Measurements from ENCODE around the gene AOPEP. TPM values are rescaled to one million over a fixed set of nuclear protein-coding genes. Genes with fewer than 3 reads are reported as not detected.

Gene AOPEP
- total and polyA plus RNA-seq, 2 of the 13 experiments (the other 11 are each of a cell fraction or from before 2014, with no cell fraction given): 22.2 to 41.6 TPM

- no peaks in the 10 kb centered on the region for H3K9me3 ChIP-seq (ENCODE audit: low read length)
- H2AFZ ChIP-seq (ENCODE audit: low read length): no peak overlapping the region
- DNase-seq (ENCODE audit: low spot score) (no peak), ATAC-seq (no peak), FAIRE-seq (no peak)
- CTCF ChIA-PET (ENCODE audit: low intra/inter-chr PET ratio, low total read pairs): no interaction called here
- no peaks in the 10 kb centered on the region for H3K79me2 ChIP-seq (ENCODE audit: insufficient read depth, low read length)
- H3K4me2 ChIP-seq (ENCODE audit: low read depth, low read length): no peak overlapping the region
- H3K9ac ChIP-seq (ENCODE audit: insufficient read depth, low read depth, low read length): no peak overlapping the region
- 95% methylated on average over 17 of the region's 17 CpGs for whole genome bisulfite sequencing (ENCODE audit: low lambda C conversion rate)
- H3K27me3 ChIP-seq (ENCODE audit: control insufficient read depth in 1 of 2, insufficient read depth in 2 of 2, low read length in 2 of 2): no peaks in the 10 kb centered on the region
- in situ Hi-C loops (cut with HindIII; ENCODE audit: extremely low pct_ligation_motif_present, low pct_unique_long_range_greater_than_20kb): loop anchor here (10.0 kb wide), 1 partner anchor 135 kb away; no protein-coding TSS in a partner anchor
- BruUV-seq (replicated peaks): no TSS peak
- intact Hi-C loops (cut with micrococcal nuclease; ENCODE audit: unreplicated experiment): loop anchor here (5.0 kb wide), 1 partner anchor 78 kb away; no protein-coding TSS in a partner anchor
- POLR2A ChIA-PET: interaction anchor here (1.2 kb wide), 1 partner anchor 72 kb away, joined by 3 read pairs; no protein-coding TSS in a partner anchor
- no peaks in the 10 kb centered on the region for H3K36me3 ChIP-seq (replicated peaks in 1 of 2; ENCODE audit: control insufficient read depth in 1 of 2, insufficient read depth in 2 of 2, low read length in 2 of 2)
- peaks cover 80% of the 10 kb centered on the region for H3K4me1 ChIP-seq (ENCODE audit: insufficient read depth, low read length)
- TF ChIP-seq FOSL2 (CRISPR knock-in tag; IDR thresholded peaks at IDR 0.05) (peak; percentile 31; the same call in 1 of the 2 replicates), ZNF878 (CRISPR knock-in tag; IDR thresholded peaks at IDR 0.05) (no peak)
- H4K20me1 ChIP-seq (ENCODE audit: insufficient read depth, low read length): no peaks in the 10 kb centered on the region
- no peak overlapping the region for H3K4me3 ChIP-seq (replicated peaks in 1 of 3; ENCODE audit: insufficient read depth in 1 of 3, low read depth in 2 of 3, low read length in 3 of 3)
- H3K27ac ChIP-seq (ENCODE audit: extremely low read length, insufficient read depth, low read length): no peak overlapping the region
Measured at GRCh38 chr9:94919376-94920098, 193.0 kb downstream of the AOPEP start.

- POLR2A ChIA-PET: interaction anchor here (1.2 kb wide), 1 partner anchor 71 kb away, joined by 3 read pairs; no protein-coding TSS in a partner anchor
- ATAC-seq: no peak
- CTCF ChIA-PET (ENCODE audit: low intra/inter-chr PET ratio, low total read pairs): no interaction called here
Measured at GRCh38 chr9:94920420-94921091, 194.1 kb downstream of the AOPEP start.

More at GRCh38 chr9:94920420-94921091, 194.1 kb downstream of the AOPEP start:
- Histone ChIP-seq H3K4me1 (ENCODE audit: insufficient read depth, low read length) (peaks cover 83% of the 10 kb centered on the region), H3K9ac (ENCODE audit: insufficient read depth, low read depth, low read length) (no peak overlapping the region), H3K27ac (ENCODE audit: extremely low read length, insufficient read depth, low read length) (peak overlapping the region; percentile 84), H3K79me2 (ENCODE audit: insufficient read depth, low read length) (no peaks in the 10 kb centered on the region), H3K9me3 (ENCODE audit: low read length) (no peaks in the 10 kb centered on the region), H4K20me1 (ENCODE audit: insufficient read depth, low read length) (no peaks in the 10 kb centered on the region), H3K27me3 (ENCODE audit: control insufficient read depth in 1 of 2, insufficient read depth in 2 of 2, low read length in 2 of 2) (no peaks in the 10 kb centered on the region), H3K4me2 (ENCODE audit: low read depth, low read length) (no peak overlapping the region), H3K36me3 (replicated peaks in 1 of 2; ENCODE audit: control insufficient read depth in 1 of 2, insufficient read depth in 2 of 2, low read length in 2 of 2) (no peaks in the 10 kb centered on the region), H2AFZ (ENCODE audit: low read length) (no peak overlapping the region), H3K4me3 (replicated peaks in 1 of 3; ENCODE audit: insufficient read depth in 1 of 3, low read depth in 2 of 3, low read length in 3 of 3) (no peak overlapping the region)
- TF ChIP-seq MXD3 (CRISPR knock-in tag; IDR thresholded peaks at IDR 0.05): no peak
- in situ Hi-C loops (cut with HindIII; ENCODE audit: extremely low pct_ligation_motif_present, low pct_unique_long_range_greater_than_20kb): no loop called here
- FAIRE-seq: no peak
- intact Hi-C loops (cut with micrococcal nuclease; ENCODE audit: unreplicated experiment): loop anchor here (5.0 kb wide), 1 partner anchor 77 kb away; no protein-coding TSS in a partner anchor
- no peak for DNase-seq (ENCODE audit: low spot score)
- 96% methylated on average over 12 of the region's 12 CpGs for WGBS (ENCODE audit: low lambda C conversion rate)
- BruUV-seq (replicated peaks): no TSS peak
